AG09309 (cell line): Measurements from ENCODE around the gene FECH.
"Not testable (repeated sequence)": the region's sequence is repeated elsewhere in the genome, so short reads cannot be mapped to it uniquely, and the experiment has no call there.

Experiments
- DNase-seq: peaks from one replicate; pipeline ENCODE4 v3.0.0-alpha.2; 2010; ENCODE audit warnings: low read depth
- H3K4me3 ChIP-seq: 2 replicates; pipeline ENCODE4 v1.5.1; 2011; ENCODE audit warnings: mild to moderate bottlenecking, low read depth, low read length, moderate library complexity; ENCODE audit not compliant: control insufficient read depth
- CTCF ChIP-seq: IDR thresholded peaks from 2 replicates; pipeline ENCODE4 v1.5.1; 2011; ENCODE audit warnings: mild to moderate bottlenecking, low read depth, low read length, inconsistent platforms; ENCODE audit not compliant: insufficient read depth, control insufficient read depth; ENCODE audit errors: missing control alignments

FECH gene

GRCh38 chr18:57595347-57595746 is 8.8 kb upstream of the FECH start:
- no peak overlapping the region for H3K4me3 ChIP-seq
- TF ChIP-seq CTCF = no peak
- no peak for DNase-seq

GRCh38 chr18:57592716-57593115 is 6.2 kb upstream of the FECH start:
- DNase-seq, H3K4me3 ChIP-seq: not testable (repeated sequence)

GRCh38 chr18:57589161-57589560 is 2.7 kb upstream of the FECH start:
- no peak for TF ChIP-seq CTCF
- no peak overlapping the region for H3K4me3 ChIP-seq
- DNase-seq = no peak

GRCh38 chr18:57587098-57587661 is 678 bp upstream of the FECH start:
- H3K4me3 ChIP-seq = no peak overlapping the region; the same call in 1 of the 2 replicates
- DNase-seq = no peak
- TF ChIP-seq CTCF = no peak

DNA sequence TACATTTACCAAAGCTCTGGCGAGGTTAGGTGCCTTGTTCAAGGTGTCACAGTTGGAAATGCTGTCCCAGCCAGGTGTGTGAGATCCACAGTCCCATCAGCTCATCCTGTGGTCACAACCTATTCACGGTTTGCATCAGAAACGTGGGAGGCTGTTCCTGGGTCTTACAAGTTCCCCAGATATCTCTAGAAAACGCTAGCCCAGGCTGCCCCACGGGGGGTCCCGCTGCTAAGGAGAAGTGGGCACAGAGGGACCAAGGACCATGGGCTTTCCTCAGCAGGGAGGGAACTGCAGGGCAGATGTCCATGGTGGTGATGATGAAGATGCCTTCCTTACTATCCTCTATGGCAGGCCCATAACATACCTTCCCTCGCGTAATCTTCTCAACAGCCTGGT is 649 bp downstream of the FECH start:
- TF ChIP-seq CTCF = no peak
- H3K4me3 ChIP-seq = peak overlapping the region; percentile 74
- DNase-seq = no peak

DNA sequence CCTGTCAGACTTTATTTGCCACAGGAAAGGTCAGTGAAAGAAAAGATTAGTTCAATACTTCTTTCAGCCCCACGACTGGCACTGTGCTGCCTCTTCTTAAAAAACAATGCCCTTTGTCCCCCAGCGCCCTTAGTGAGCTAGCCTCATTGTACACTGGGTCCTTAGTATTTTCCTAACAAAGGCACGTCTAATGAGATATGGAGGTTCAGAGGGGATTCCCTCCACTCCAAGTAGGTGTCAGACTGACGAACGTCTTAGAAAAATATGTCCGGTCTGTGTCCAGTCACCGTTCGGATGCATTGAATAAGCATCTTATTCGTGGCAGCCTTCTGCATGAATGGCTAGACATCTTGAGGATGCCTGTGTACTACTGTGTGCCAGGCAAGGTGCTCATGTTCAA is 1.1 kb downstream of the FECH start:
- DNase-seq = no peak
- H3K4me3 ChIP-seq = peak overlapping the region; percentile 74; the same call in 1 of the 2 replicates
- TF ChIP-seq CTCF = no peak

DNA sequence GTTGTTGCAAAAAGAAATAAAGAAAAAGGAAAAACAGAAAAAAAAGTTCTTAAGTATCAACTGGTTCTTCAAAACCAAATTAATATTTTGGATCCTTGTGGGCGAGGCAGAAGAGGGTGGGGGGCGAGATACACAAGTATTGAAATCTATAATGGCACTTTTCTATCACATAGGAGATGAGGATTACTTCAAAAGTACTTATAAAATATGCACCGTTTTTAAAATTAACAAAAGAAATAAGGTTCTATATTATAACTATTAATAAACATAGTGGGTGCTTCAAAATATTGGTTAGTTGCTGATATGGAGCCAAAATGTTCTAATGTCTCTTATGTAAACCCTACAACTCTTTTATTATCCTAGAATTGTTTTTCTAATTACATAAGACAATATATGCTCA is 2.1 kb downstream of the FECH start:
- no peak overlapping the region for H3K4me3 ChIP-seq
- no peak for TF ChIP-seq CTCF
- no peak for DNase-seq
